ENCODE measurements around the gene ZBTB16.

DNA sequence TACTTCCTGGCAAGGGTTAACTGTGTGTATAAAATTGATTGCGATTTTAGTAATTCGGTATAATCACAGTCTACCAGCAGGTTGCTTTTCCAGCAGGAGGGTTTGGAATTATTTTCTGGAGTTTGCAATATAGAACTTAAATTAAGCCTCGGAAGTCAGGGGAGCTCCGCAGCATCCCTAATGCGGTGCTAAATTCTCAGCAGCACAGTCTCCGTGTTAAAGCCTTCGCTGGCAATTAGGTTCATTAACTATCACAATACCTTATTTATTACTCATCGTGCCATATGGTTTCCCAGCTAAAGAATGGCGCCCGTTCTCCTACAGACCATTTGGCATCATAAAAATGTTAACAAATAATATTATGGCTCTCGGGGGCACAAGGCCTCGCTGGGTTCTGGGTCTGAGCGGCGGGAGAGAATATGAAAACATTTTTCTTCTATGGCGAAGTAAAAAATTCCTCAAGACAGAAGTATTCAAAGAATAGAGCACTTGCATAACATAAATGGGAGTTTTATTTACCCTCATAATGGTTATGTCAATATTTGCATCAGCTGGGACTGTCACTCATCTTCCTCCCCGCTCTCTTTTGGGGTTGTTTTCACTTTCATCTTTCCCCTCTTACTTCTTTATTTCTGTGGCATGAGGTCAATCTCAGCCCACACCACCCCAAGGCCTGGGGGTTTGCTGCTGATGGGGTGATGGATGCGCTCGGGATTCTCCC, 28.1 kb upstream of the ZBTB16 start:
- TF ChIP-seq, protein P1, sequence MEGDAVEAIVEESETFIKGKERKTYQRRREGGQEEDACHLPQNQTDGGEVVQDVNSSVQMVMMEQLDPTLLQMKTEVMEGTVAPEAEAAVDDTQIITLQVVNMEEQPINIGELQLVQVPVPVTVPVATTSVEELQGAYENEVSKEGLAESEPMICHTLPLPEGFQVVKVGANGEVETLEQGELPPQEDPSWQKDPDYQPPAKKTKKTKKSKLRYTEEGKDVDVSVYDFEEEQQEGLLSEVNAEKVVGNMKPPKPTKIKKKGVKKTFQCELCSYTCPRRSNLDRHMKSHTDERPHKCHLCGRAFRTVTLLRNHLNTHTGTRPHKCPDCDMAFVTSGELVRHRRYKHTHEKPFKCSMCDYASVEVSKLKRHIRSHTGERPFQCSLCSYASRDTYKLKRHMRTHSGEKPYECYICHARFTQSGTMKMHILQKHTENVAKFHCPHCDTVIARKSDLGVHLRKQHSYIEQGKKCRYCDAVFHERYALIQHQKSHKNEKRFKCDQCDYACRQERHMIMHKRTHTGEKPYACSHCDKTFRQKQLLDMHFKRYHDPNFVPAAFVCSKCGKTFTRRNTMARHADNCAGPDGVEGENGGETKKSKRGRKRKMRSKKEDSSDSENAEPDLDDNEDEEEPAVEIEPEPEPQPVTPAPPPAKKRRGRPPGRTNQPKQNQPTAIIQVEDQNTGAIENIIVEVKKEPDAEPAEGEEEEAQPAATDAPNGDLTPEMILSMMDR (IDR thresholded peaks at IDR 0.05; ENCODE audit: low read depth, low read length, missing input control): no peak
- TF ChIP-seq EGR1 (IDR thresholded peaks at IDR 0.05; ENCODE audit: low read depth in 2 of 2) (no peak), JUND (IDR thresholded peaks at IDR 0.05) (no peak), FOXA1 (IDR thresholded peaks at IDR 0.05) (no peak), SP1 (IDR thresholded peaks at IDR 0.05) (no peak), RAD21 (IDR thresholded peaks at IDR 0.05) (no peak), TAF1 (conservative IDR thresholded peaks at IDR 0.05) (no peak)
- TF ChIP-seq, protein P2, sequence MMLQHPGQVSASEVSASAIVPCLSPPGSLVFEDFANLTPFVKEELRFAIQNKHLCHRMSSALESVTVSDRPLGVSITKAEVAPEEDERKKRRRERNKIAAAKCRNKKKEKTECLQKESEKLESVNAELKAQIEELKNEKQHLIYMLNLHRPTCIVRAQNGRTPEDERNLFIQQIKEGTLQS (IDR thresholded peaks at IDR 0.05): no peak
- TF ChIP-seq, protein P3, sequence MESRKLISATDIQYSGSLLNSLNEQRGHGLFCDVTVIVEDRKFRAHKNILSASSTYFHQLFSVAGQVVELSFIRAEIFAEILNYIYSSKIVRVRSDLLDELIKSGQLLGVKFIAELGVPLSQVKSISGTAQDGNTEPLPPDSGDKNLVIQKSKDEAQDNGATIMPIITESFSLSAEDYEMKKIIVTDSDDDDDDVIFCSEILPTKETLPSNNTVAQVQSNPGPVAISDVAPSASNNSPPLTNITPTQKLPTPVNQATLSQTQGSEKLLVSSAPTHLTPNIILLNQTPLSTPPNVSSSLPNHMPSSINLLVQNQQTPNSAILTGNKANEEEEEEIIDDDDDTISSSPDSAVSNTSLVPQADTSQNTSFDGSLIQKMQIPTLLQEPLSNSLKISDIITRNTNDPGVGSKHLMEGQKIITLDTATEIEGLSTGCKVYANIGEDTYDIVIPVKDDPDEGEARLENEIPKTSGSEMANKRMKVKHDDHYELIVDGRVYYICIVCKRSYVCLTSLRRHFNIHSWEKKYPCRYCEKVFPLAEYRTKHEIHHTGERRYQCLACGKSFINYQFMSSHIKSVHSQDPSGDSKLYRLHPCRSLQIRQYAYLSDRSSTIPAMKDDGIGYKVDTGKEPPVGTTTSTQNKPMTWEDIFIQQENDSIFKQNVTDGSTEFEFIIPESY (IDR thresholded peaks at IDR 0.05): no peak
- TF ChIP-seq, protein P4, sequence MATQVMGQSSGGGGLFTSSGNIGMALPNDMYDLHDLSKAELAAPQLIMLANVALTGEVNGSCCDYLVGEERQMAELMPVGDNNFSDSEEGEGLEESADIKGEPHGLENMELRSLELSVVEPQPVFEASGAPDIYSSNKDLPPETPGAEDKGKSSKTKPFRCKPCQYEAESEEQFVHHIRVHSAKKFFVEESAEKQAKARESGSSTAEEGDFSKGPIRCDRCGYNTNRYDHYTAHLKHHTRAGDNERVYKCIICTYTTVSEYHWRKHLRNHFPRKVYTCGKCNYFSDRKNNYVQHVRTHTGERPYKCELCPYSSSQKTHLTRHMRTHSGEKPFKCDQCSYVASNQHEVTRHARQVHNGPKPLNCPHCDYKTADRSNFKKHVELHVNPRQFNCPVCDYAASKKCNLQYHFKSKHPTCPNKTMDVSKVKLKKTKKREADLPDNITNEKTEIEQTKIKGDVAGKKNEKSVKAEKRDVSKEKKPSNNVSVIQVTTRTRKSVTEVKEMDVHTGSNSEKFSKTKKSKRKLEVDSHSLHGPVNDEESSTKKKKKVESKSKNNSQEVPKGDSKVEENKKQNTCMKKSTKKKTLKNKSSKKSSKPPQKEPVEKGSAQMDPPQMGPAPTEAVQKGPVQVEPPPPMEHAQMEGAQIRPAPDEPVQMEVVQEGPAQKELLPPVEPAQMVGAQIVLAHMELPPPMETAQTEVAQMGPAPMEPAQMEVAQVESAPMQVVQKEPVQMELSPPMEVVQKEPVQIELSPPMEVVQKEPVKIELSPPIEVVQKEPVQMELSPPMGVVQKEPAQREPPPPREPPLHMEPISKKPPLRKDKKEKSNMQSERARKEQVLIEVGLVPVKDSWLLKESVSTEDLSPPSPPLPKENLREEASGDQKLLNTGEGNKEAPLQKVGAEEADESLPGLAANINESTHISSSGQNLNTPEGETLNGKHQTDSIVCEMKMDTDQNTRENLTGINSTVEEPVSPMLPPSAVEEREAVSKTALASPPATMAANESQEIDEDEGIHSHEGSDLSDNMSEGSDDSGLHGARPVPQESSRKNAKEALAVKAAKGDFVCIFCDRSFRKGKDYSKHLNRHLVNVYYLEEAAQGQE (IDR thresholded peaks at IDR 0.05): no peak

Measured in liver (tissue), 3 donors.